Urinary bladder (tissue), 4 donors: ENCODE measurements around the gene TAOK2. TPM values are rescaled to one million over a fixed set of nuclear protein-coding genes. Genes with fewer than 3 reads are reported as not detected.
"Not testable (repeated sequence)": the region's sequence is repeated elsewhere in the genome, so short reads cannot be mapped to it uniquely, and the experiment has no call there.

Experiments
- DNase-seq: peaks from one replicate; pipeline ENCODE4 v3.0.0-alpha.2; 2015; ENCODE audit errors: extremely low spot score
- H3K27ac ChIP-seq: one replicate; pipeline ENCODE4 v1.5.1; 2013; ENCODE audit warnings: low read depth, mild to moderate bottlenecking, moderate library complexity
- H3K36me3 ChIP-seq: one replicate; pipeline ENCODE4 v1.6.1; 2013; ENCODE audit warnings: mild to moderate bottlenecking, moderate library complexity; ENCODE audit not compliant: insufficient read depth
- H3K4me1 ChIP-seq: one replicate; pipeline ENCODE4 v1.6.1; 2013; ENCODE audit warnings: mild to moderate bottlenecking, moderate library complexity; ENCODE audit not compliant: insufficient read depth
- H3K4me3 ChIP-seq: one replicate; pipeline ENCODE4 v1.5.1; 2013; ENCODE audit warnings: low read depth, low read length
- WGBS: extraction: QIAGEN DNeasy Blood & Tissue Kit; methylation state at CpG from one replicate; pipeline ENCODE4 v1.1.7; 2013; 5-methylcytosine and 5-hydroxymethylcytosine counted together
- polyA plus RNA-seq: library from polyadenylated mRNA; stranded (reverse); fragments of 200-250 nt; gene quantifications from one replicate; pipeline ENCODE4 v1.2.3, GENCODE V29; 2013
- total RNA-seq: library from RNA; depleted of rRNA; stranded (reverse); fragments of >200 nt; gene quantifications from one replicate; pipeline ENCODE4 v1.2.3, GENCODE V29; 2014
- donor health status: healthy with polysubstance abuse.
- donor health status: healthy.

TAOK2 gene
- total and polyA plus RNA-seq, 2 donors = 35.6 to 37.9 TPM

DNA sequence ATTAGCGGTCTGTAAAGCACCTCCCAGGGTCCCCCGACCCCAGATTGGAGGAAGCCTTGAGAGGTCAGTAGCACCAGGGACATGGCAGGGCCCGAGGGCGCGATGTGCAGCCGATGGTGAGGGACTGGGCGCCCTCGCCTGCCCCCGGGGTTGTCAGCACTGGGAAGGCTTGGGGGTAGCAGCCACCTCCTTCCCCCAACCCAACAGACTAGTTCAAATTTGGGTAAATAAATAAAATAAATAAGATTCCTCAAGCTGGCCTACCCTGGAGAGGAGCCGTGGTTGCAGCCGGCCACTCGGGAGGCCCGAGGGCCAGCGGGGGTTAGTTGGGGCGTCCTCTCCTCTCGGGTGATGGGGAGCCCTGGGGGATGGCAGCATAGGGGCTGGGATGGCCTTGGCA lies 50.8 kb downstream of the TAOK2 start:
- H3K4me3 ChIP-seq = no peak overlapping the region
- H3K36me3 ChIP-seq = no peaks in the 10 kb centered on the region
- DNase-seq = no peak
- H3K4me1 ChIP-seq = no peaks in the 10 kb centered on the region
- 74% methylated on average over 16 of the region's 16 CpGs for WGBS
- no peak overlapping the region for H3K27ac ChIP-seq

DNA sequence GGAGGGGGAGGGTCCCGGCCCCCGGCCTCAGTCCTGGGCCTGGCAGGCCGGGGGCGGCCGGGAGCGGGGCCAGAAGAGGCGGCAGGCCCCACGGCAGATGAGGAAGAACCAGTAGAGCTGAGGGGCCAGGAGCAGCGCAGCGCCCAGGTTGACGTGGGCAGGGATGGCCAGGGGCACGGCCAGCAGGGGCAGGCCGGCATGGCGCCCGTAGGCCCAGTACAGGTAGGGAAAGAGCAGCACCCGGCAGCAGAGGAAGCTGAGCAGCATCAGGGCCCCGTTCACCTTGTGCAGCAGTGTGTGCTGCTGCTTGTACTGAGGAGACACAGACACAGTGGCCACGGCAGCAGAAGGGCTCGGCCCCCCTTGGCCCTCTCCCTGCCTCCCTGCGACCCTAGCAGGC lies 51.5 kb downstream of the TAOK2 start:
- Histone ChIP-seq H3K36me3 (no peaks in the 10 kb centered on the region), H3K27ac (no peak overlapping the region), H3K4me3 (no peak overlapping the region), H3K4me1 (no peaks in the 10 kb centered on the region)
- 71% methylated on average over 20 of the region's 20 CpGs for WGBS
- DNase-seq = no peak

- no peaks in the 10 kb centered on the region for H3K4me1 ChIP-seq
- H3K4me3 ChIP-seq = no peak overlapping the region
- H3K36me3 ChIP-seq = no peaks in the 10 kb centered on the region
- WGBS = 70% methylated on average over 7 of the region's 7 CpGs
- no peak for DNase-seq
- H3K27ac ChIP-seq = no peak overlapping the region
Observed at GRCh38 chr16:30025574-30025973, 51.9 kb downstream of the TAOK2 start.

- H3K36me3 ChIP-seq = no peaks in the 10 kb centered on the region
- WGBS = 88% methylated on average over 18 of the region's 18 CpGs
- no peak for DNase-seq
Observed at GRCh38 chr16:30026449-30026848, 52.8 kb downstream of the TAOK2 start.

GRCh38 chr16:30027588-30028437 lies 54.1 kb downstream of the TAOK2 start:
- 33% methylated on average over 13 of the region's 13 CpGs for WGBS
- Histone ChIP-seq H3K4me1 (no peaks in the 10 kb centered on the region), H3K4me3 (no peak overlapping the region), H3K36me3 (no peaks in the 10 kb centered on the region), H3K27ac (no peak overlapping the region)
- DNase-seq = no peak

More at GRCh38 chr16:30026449-30026848, 52.8 kb downstream of the TAOK2 start:
- no peak overlapping the region for H3K27ac ChIP-seq
- no peak overlapping the region for H3K4me3 ChIP-seq
- no peaks in the 10 kb centered on the region for H3K4me1 ChIP-seq

DNA sequence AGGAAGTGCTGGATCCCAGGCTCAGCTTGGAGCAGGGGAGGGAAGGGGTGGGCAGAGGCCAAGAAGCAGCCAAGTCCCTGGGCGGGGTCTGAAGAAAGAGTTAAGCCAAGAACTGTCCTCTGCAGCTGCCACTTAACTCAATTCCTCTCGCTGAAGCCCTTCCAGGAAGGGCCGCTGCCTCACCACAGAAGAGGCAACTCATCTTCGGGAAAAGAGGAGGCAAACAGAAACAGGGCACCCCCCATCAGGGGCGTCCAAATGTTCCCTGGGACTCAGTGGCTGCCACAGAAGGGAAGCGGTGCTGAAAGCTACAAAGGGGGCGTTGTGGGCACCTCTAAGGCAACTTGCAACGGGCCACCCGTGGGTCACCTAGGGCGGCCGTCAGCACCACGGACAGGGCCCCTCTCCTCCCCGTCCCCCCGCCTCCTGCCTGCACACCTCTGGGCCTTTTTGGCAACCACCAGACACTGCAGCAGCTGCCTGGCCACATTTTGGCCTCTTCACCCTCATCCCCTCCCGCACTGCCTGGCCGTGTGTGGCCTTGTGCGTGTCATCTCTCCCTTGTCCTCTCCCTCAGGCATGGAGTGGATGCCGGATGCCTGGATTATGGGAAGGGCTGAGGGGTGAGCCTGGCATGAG lies 54.9 kb downstream of the TAOK2 start:
- 11% methylated on average over 18 of the region's 18 CpGs for WGBS
- no peaks in the 10 kb centered on the region for H3K4me1 ChIP-seq
- no peak overlapping the region for H3K27ac ChIP-seq
- H3K36me3 ChIP-seq = no peaks in the 10 kb centered on the region
- no peak for DNase-seq
- no peak overlapping the region for H3K4me3 ChIP-seq

- Histone ChIP-seq H3K4me1 (no peaks in the 10 kb centered on the region), H3K27ac (no peak overlapping the region), H3K36me3 (no peaks in the 10 kb centered on the region), H3K4me3 (no peak overlapping the region)
- DNase-seq = no peak
- 18% methylated on average over 23 of the region's 23 CpGs for WGBS
Observed at GRCh38 chr16:30030011-30030685, 56.5 kb downstream of the TAOK2 start.

DNA sequence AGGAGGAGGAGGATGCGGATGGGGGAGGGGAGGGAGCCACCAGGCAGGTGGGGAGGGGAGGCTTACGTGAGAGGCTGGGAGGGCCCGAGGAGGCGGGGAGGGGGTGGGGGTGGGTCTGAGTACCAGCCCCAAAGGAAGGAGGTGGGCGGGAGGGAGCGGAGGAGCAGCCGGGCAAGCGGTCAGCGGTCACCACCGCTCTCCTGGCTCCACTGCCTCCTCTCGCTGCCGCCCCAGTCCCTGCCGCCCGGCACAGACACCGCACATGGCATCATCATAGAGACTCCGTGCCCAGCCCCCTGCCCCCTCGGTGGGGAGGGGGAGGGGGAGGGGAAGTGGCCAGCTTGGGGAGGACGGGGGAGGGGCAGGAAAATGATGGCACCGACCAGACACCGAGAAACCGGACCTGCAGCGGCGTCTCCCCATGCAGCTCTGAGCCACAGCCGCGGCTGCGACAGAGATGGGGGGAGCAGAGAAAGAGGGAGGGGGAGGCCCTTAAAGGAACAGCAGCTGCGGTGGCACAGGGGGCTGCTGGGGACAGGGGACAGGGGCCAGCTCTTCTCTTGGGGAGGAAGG lies 57.3 kb downstream of the TAOK2 start, which contains the start of gene TLCD3B:
TSS of gene TLCD3B (minus strand) at position 431 of the 573 bp plus-strand sequence. CDS start 744 bp downstream, outside the sequence.
- Histone ChIP-seq H3K4me1 (no peaks in the 10 kb centered on the region), H3K27ac (no peak within 1 kb of the TSS), H3K4me3 (no peak within 1 kb of the TSS), H3K36me3 (no peaks in the 10 kb centered on the region)
- WGBS = 1% methylated on average over 27 of the region's 27 CpGs
- no peak for DNase-seq

- Histone ChIP-seq H3K4me1 (no peaks in the 10 kb centered on the region), H3K27ac (no peak overlapping the region), H3K36me3 (no peaks in the 10 kb centered on the region), H3K4me3 (no peak overlapping the region)
- WGBS = 19% methylated on average over 11 of the region's 11 CpGs
- no peak for DNase-seq
Observed at GRCh38 chr16:30031477-30031918, 57.8 kb downstream of the TAOK2 start.

DNA sequence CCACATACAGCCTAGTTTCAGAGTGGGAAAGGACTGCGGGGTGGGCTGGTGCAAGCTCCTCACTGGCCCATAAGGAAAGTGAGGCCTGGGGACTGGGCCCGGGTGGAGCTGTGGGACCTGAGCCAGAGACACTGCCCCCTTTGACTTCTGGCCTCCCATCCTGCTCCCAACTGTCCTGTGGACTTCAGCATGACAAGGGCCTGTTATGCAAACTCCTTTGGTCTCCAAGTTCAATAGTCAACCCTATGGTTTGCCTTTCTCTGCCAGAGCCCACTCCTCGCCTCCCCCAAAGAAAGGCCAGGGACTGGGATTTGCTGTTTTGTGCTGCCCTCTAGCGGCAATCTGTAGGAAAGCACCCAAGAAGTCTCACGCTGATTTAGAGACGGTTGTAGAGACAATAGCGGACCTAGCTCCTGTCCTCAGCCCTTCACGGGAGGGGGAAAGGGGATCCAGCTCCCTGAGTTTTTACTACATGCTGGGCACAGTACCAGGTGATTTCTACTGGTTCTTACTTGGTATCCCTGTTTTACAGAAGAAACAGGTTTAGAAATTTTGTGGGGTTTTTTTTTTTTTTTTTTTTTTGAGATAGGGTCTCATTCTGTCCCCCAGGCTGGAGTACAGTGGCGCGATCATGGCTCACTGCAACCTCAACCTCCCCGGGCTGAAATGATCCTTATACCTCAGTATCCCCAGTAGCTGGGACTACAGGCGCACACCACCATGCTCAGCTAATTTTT lies 58.6 kb downstream of the TAOK2 start:
- Histone ChIP-seq H3K36me3 (no peaks in the 10 kb centered on the region), H3K4me3 (no peak overlapping the region), H3K27ac (no peak overlapping the region), H3K4me1 (no peaks in the 10 kb centered on the region)
- DNase-seq = no peak
- 25% methylated on average over 12 of the region's 12 CpGs for WGBS

- WGBS = 68% methylated on average over 7 of the region's 7 CpGs
- no peaks in the 10 kb centered on the region for H3K36me3 ChIP-seq
- H3K4me3 ChIP-seq = no peak overlapping the region
- no peak overlapping the region for H3K27ac ChIP-seq
- H3K4me1 ChIP-seq = no peaks in the 10 kb centered on the region
- DNase-seq = no peak
Observed at GRCh38 chr16:30033270-30033669, 59.6 kb downstream of the TAOK2 start.

DNA sequence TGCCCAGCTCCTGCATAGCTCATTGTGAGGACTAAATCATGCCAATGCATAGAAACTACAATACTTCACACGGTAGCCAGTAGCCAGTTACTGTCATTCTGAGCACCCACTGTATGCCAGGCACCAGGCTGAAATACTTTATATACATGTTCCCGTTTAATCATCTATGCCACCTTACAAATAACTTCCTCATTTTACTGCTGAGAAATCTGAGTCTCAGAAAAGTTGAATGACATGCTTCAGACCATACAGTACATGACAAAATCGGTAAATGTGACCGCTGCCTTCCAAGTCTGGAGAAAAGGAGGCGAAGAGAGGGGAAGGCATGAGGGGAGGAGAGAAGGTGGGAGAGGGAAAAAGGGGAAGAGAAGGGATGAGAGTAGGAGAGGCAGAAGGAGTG lies 66.6 kb downstream of the TAOK2 start:
- H3K27ac ChIP-seq = no peak overlapping the region
- DNase-seq = no peak
- no peak overlapping the region for H3K4me3 ChIP-seq
- H3K36me3 ChIP-seq = no peaks in the 10 kb centered on the region
- H3K4me1 ChIP-seq = no peaks in the 10 kb centered on the region
- 70% methylated on average over 5 of the region's 5 CpGs for WGBS

DNA sequence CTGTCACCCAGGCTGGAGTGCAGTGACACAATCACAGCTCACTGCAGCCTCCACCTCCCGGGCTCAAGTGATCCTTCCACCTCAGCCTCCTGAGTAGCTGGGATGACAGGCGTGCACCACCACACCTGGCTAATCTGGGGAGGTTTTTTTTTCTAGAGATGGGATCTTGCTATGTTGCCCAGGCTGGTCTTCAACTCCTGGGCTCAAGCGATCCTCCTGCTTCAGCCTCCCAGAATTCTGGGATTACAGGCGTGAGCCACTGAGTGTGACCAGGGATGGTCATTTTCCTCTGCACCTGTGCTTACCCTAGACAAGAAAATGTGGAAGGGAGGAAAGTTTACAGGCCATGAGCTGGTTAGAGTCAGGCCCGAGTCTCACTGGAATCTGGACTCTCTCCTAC lies 67.0 kb downstream of the TAOK2 start:
- H3K36me3 ChIP-seq, H3K27ac ChIP-seq, H3K4me1 ChIP-seq, DNase-seq, H3K4me3 ChIP-seq: not testable (repeated sequence)
- WGBS = 80% methylated on average over 5 of the region's 5 CpGs
